ENCODE results near the gene FGA.

Gene FGA

GRCh38 chr4:154564311-154564710, 26.2 kb downstream of the FGA start:
- H3K4me2 ChIP-seq (ENCODE audit: low read depth, low read length), result no peak overlapping the region
- H3K27me3 ChIP-seq (replicated peaks; ENCODE audit: insufficient read depth, low read length), result no peaks in the 10 kb centered on the region
- H3K36me3 ChIP-seq (replicated peaks; ENCODE audit: insufficient read depth, low read length), result no peaks in the 10 kb centered on the region
- no peak overlapping the region for H3K9ac ChIP-seq (ENCODE audit: low read length)
- TF ChIP-seq EZH2 (optimal IDR thresholded peaks at IDR 0.05; ENCODE audit: low read depth, low read length) (no peak), EZH2phosphoT487 (IDR thresholded peaks at IDR 0.05; ENCODE audit: low read length) (no peak), CTCF (IDR thresholded peaks at IDR 0.05; ENCODE audit: low read length) (no peak)
- H3K9me2 ChIP-seq (replicated peaks; ENCODE audit: insufficient read depth, low read length), result no peaks in the 10 kb centered on the region
- no peaks in the 10 kb centered on the region for H3K79me2 ChIP-seq (ENCODE audit: low read length)
- H2AFZ ChIP-seq (ENCODE audit: low read length), result no peak overlapping the region
- no peaks in the 10 kb centered on the region for H3K9me3 ChIP-seq (replicated peaks; ENCODE audit: insufficient read depth, low read length)
- no peak overlapping the region for H3K4me3 ChIP-seq (ENCODE audit: low read length)
- H3F3A ChIP-seq (ENCODE audit: insufficient read depth, low read length), result no peaks in the 10 kb centered on the region
- no peak overlapping the region for H3K27ac ChIP-seq (ENCODE audit: low read length)
- DNase-seq, result no peak
- H3K4me1 ChIP-seq (ENCODE audit: low read length), result no peaks in the 10 kb centered on the region
- H4K20me1 ChIP-seq (ENCODE audit: insufficient read depth, low read length), result no peaks in the 10 kb centered on the region

- H3K4me2 ChIP-seq (ENCODE audit: low read depth, low read length), result no peak within 1 kb of the TSS
- H3K27me3 ChIP-seq (replicated peaks; ENCODE audit: insufficient read depth, low read length), result no peaks in the 10 kb centered on the region
- H2AFZ ChIP-seq (ENCODE audit: low read length), result no peak within 1 kb of the TSS
- H3F3A ChIP-seq (ENCODE audit: insufficient read depth, low read length), result no peaks in the 10 kb centered on the region
- TF ChIP-seq CTCF (IDR thresholded peaks at IDR 0.05; ENCODE audit: low read length) (no peak), EZH2 (optimal IDR thresholded peaks at IDR 0.05; ENCODE audit: low read depth, low read length) (no peak)
- no peaks in the 10 kb centered on the region for H3K9me3 ChIP-seq (replicated peaks; ENCODE audit: insufficient read depth, low read length)
- no peaks in the 10 kb centered on the region for H3K36me3 ChIP-seq (replicated peaks; ENCODE audit: insufficient read depth, low read length)
- H3K27ac ChIP-seq (ENCODE audit: low read length), result no peak within 1 kb of the TSS
- H3K9me2 ChIP-seq (replicated peaks; ENCODE audit: insufficient read depth, low read length), result no peaks in the 10 kb centered on the region
- no peaks in the 10 kb centered on the region for H3K79me2 ChIP-seq (ENCODE audit: low read length)
- no peak within 1 kb of the TSS for H3K4me3 ChIP-seq (ENCODE audit: low read length)
- DNase-seq, result no peak
- H4K20me1 ChIP-seq (ENCODE audit: insufficient read depth, low read length), result no peaks in the 10 kb centered on the region
- H3K9ac ChIP-seq (ENCODE audit: low read length), result no peak within 1 kb of the TSS
- no peaks in the 10 kb centered on the region for H3K4me1 ChIP-seq (ENCODE audit: low read length)
Measured at GRCh38 chr4:154562697-154563254, 27.8 kb downstream of the FGA start, which contains the start of gene FGB. Gene FGB, plus strand, starts transcription at chr4:154563011. Its CDS starts 8 bp downstream, at chr4:154563019.

GRCh38 chr4:154560824-154561231, 29.7 kb downstream of the FGA start:
- H3K27ac ChIP-seq (ENCODE audit: low read length), result no peak overlapping the region
- no peak overlapping the region for H3K4me3 ChIP-seq (ENCODE audit: low read length)
- no peaks in the 10 kb centered on the region for H3F3A ChIP-seq (ENCODE audit: insufficient read depth, low read length)
- TF ChIP-seq EZH2phosphoT487 (IDR thresholded peaks at IDR 0.05; ENCODE audit: low read length) (no peak), CTCF (IDR thresholded peaks at IDR 0.05; ENCODE audit: low read length) (no peak), EZH2 (optimal IDR thresholded peaks at IDR 0.05; ENCODE audit: low read depth, low read length) (no peak)
- H3K4me2 ChIP-seq (ENCODE audit: low read depth, low read length), result no peak overlapping the region
- H3K27me3 ChIP-seq (replicated peaks; ENCODE audit: insufficient read depth, low read length), result no peaks in the 10 kb centered on the region
- no peaks in the 10 kb centered on the region for H3K36me3 ChIP-seq (replicated peaks; ENCODE audit: insufficient read depth, low read length)
- no peak overlapping the region for H3K9ac ChIP-seq (ENCODE audit: low read length)
- H4K20me1 ChIP-seq (ENCODE audit: insufficient read depth, low read length), result no peaks in the 10 kb centered on the region
- H3K9me3 ChIP-seq (replicated peaks; ENCODE audit: insufficient read depth, low read length), result no peaks in the 10 kb centered on the region
- no peak for DNase-seq
- H2AFZ ChIP-seq (ENCODE audit: low read length), result no peak overlapping the region
- no peaks in the 10 kb centered on the region for H3K9me2 ChIP-seq (replicated peaks; ENCODE audit: insufficient read depth, low read length)
- no peaks in the 10 kb centered on the region for H3K79me2 ChIP-seq (ENCODE audit: low read length)
- H3K4me1 ChIP-seq (ENCODE audit: low read length), result no peaks in the 10 kb centered on the region

All from MM.1S (cell line).